OCI-LY1 (cell line): ENCODE results near the gene AJUBA.

Experiments used
- H2AFZ ChIP-seq: fragments of 200-600 bp; sonication (generic), shearing (Covaris generic); 2 replicates; pipeline ENCODE4 v1.6.0; 2014; ENCODE audit warnings: antibody characterized with exemption, mild to moderate bottlenecking, low read length
- H3F3A ChIP-seq: fragments of 200-600 bp; sonication (generic), shearing (Covaris generic); 2 replicates; pipeline ENCODE4 v1.6.0; 2014; ENCODE audit warnings: mild to moderate bottlenecking, antibody characterized with exemption, low read length, moderate library complexity; ENCODE audit not compliant: insufficient read depth
- H3K27ac ChIP-seq: fragments of 200-600 bp; sonication (generic); 2 replicates; pipeline ENCODE4 v1.5.1; 2014; ENCODE audit warnings: low read length, mixed run types, mild to moderate bottlenecking, low read depth; ENCODE audit not compliant: poor library complexity, severe bottlenecking
- H3K27me3 ChIP-seq: fragments of 200-600 bp; sonication (generic); 2 replicates; pipeline ENCODE4 v1.6.0; 2014; ENCODE audit warnings: antibody characterized with exemption, mild to moderate bottlenecking, low read length, moderate library complexity; ENCODE audit not compliant: insufficient read depth
- H3K36me3 ChIP-seq: fragments of 200-600 bp; sonication (generic); 2 replicates; pipeline ENCODE4 v1.6.1; 2014; ENCODE audit warnings: mild to moderate bottlenecking, antibody characterized with exemption, low read length, moderate library complexity, mixed read lengths; ENCODE audit not compliant: insufficient read depth
- H3K4me1 ChIP-seq: fragments of 200-600 bp; sonication (generic); 2 replicates; pipeline ENCODE4 v1.5.1; 2014; ENCODE audit warnings: mild to moderate bottlenecking, low read length, moderate library complexity; ENCODE audit not compliant: insufficient read depth, severe bottlenecking
- H3K4me2 ChIP-seq: fragments of 200-600 bp; sonication (generic), shearing (Covaris generic); 2 replicates; pipeline ENCODE4 v1.6.1; 2014; ENCODE audit warnings: low read length
- H3K4me3 ChIP-seq: fragments of 200-600 bp; sonication (generic); 2 replicates; pipeline ENCODE4 v1.5.1; 2014; ENCODE audit warnings: low read length, low read depth, mild to moderate bottlenecking, mixed read lengths; ENCODE audit not compliant: poor library complexity, severe bottlenecking
- H3K79me2 ChIP-seq: fragments of 200-600 bp; shearing (Covaris generic); 2 replicates; pipeline ENCODE4 v1.6.1; 2016; ENCODE audit warnings: mixed run types, low read length, mixed read lengths; ENCODE audit not compliant: insufficient read depth
- H3K9ac ChIP-seq: fragments of 200-600 bp; sonication (generic), shearing (Covaris generic); 2 replicates; pipeline ENCODE4 v1.6.1; 2014; ENCODE audit warnings: mild to moderate bottlenecking, low read length, mixed read lengths
- H3K9me2 ChIP-seq: fragments of 200-600 bp; sonication (generic), shearing (Covaris generic); 2 replicates; pipeline ENCODE4 v1.6.1; 2014; ENCODE audit warnings: low read depth, mild to moderate bottlenecking, low read length, mixed read lengths
- H3K9me3 ChIP-seq: fragments of 200-600 bp; shearing (Covaris generic); 2 replicates; pipeline ENCODE4 v1.6.1; 2014; ENCODE audit warnings: low read length, mixed read lengths
- H4K20me1 ChIP-seq: fragments of 200-600 bp; sonication (generic), shearing (Covaris generic); 2 replicates; pipeline ENCODE4 v1.6.0; 2016; ENCODE audit warnings: mild to moderate bottlenecking, low read length; ENCODE audit not compliant: insufficient read depth
- CTCF ChIP-seq: fragments of 200-600 bp; sonication (generic), shearing (Covaris generic); IDR thresholded peaks from 2 replicates; pipeline ENCODE4 v1.5.1; 2017; ENCODE audit warnings: mild to moderate bottlenecking, antibody characterized with exemption, low read length, moderate library complexity, mixed read lengths
- EZH2 ChIP-seq: fragments of 200-600 bp; sonication (generic), shearing (Covaris generic); IDR thresholded peaks from 2 replicates; pipeline ENCODE4 v1.8.0; 2017; ENCODE audit warnings: borderline replicate concordance, mixed run types, mild to moderate bottlenecking, antibody characterized with exemption, low read length, moderate library complexity, mixed read lengths

AJUBA gene

GRCh38 chr14:22984959-22985658, 2.8 kb upstream of the AJUBA start:
- TF ChIP-seq CTCF, result no peak
- no peak overlapping the region for H3K9ac ChIP-seq
- no peak overlapping the region for H3K4me3 ChIP-seq
- 0 out of 2 replicates have a peak, but pooled peaks cover 3% of the 10 kb centered on the region for H3K27me3 ChIP-seq
- no peaks in the 10 kb centered on the region for H3K79me2 ChIP-seq
- no peak overlapping the region for H3K27ac ChIP-seq
- no peak overlapping the region for H2AFZ ChIP-seq
- H4K20me1 ChIP-seq, result no peaks in the 10 kb centered on the region
- H3F3A ChIP-seq, result no peaks in the 10 kb centered on the region
- no peaks in the 10 kb centered on the region for H3K9me2 ChIP-seq
- peaks cover 12% of the 10 kb centered on the region; the same call in 1 of the 2 replicates for H3K36me3 ChIP-seq
- peaks cover 25% of the 10 kb centered on the region for H3K4me1 ChIP-seq
- no peak overlapping the region for H3K4me2 ChIP-seq
- H3K9me3 ChIP-seq, result no peaks in the 10 kb centered on the region

GRCh38 chr14:22981876-22982476, 375 bp downstream of the AJUBA start:
- no peak for TF ChIP-seq EZH2
- TF ChIP-seq CTCF, result no peak
- H3K4me2 ChIP-seq, result peak overlapping the region; percentile 47
- no peaks in the 10 kb centered on the region for H3K9me2 ChIP-seq
- H3K27me3 ChIP-seq, result 0 out of 2 replicates have a peak, but pooled peaks cover 3% of the 10 kb centered on the region
- no peak overlapping the region for H3K27ac ChIP-seq
- H3K4me1 ChIP-seq, result peaks cover 19% of the 10 kb centered on the region
- H2AFZ ChIP-seq, result no peak overlapping the region
- H4K20me1 ChIP-seq, result no peaks in the 10 kb centered on the region
- no peaks in the 10 kb centered on the region for H3K9me3 ChIP-seq
- no peaks in the 10 kb centered on the region for H3K79me2 ChIP-seq
- H3K4me3 ChIP-seq, result peak overlapping the region; percentile 48
- no peaks in the 10 kb centered on the region for H3F3A ChIP-seq
- H3K36me3 ChIP-seq, result peaks cover 9% of the 10 kb centered on the region; the same call in 1 of the 2 replicates
- H3K9ac ChIP-seq, result no peak overlapping the region; the same call in 1 of the 2 replicates

GRCh38 chr14:22981090-22981875, 1.1 kb downstream of the AJUBA start:
- H3K4me2 ChIP-seq, result peak overlapping the region; percentile 31; the same call in 1 of the 2 replicates
- peaks cover 3% of the 10 kb centered on the region; the same call in 1 of the 2 replicates for H3K36me3 ChIP-seq
- no peaks in the 10 kb centered on the region for H3F3A ChIP-seq
- peak overlapping the region; percentile 7 for H3K4me3 ChIP-seq
- no peak overlapping the region for H2AFZ ChIP-seq
- no peak for TF ChIP-seq CTCF
- no peak for TF ChIP-seq EZH2
- peaks cover 21% of the 10 kb centered on the region for H3K4me1 ChIP-seq
- H3K9me3 ChIP-seq, result no peaks in the 10 kb centered on the region
- H4K20me1 ChIP-seq, result no peaks in the 10 kb centered on the region
- H3K79me2 ChIP-seq, result no peaks in the 10 kb centered on the region
- H3K9ac ChIP-seq, result no peak overlapping the region
- 0 out of 2 replicates have a peak, but pooled peaks cover 3% of the 10 kb centered on the region for H3K27me3 ChIP-seq
- no peaks in the 10 kb centered on the region for H3K9me2 ChIP-seq
- no peak overlapping the region for H3K27ac ChIP-seq
